SK-N-SH (cell line): Measurements from ENCODE around the gene CALD1. TPM values are rescaled to one million over a fixed set of nuclear protein-coding genes. Genes with fewer than 3 reads are reported as not detected.
A peak's percentile ranks its signal among the peaks of the same experiment; 100 is the strongest.

Experiments used
- CTCF ChIA-PET: fragments of 300-600, 350-600 bp; formaldehyde crosslinking; extraction: SDS; loops from one replicate; lab custom pipeline; 2021; lab: Yijun Ruan, JAX
- POLR2A ChIA-PET: fragments of 350-600 bp; sonication (Branson Sonifier 250); formaldehyde crosslinking; extraction: SDS; loops from one replicate; lab custom pipeline; 2020; ENCODE audit warnings: antibody characterized with exemption, inconsistent platforms; lab: Yijun Ruan, JAX
- DNase-seq: peaks from one replicate; pipeline ENCODE4 v3.0.0; 2012
- H2AFZ ChIP-seq: fragments of 200-600 bp; sonication (generic); 2 replicates; pipeline ENCODE4 v1.8.1; 2016; ENCODE audit warnings: antibody characterized with exemption, mild to moderate bottlenecking, low read depth
- H3F3A ChIP-seq: fragments of 200-600 bp; sonication (generic); replicated peaks from 2 replicates; pipeline ENCODE3; 2016; ENCODE audit warnings: antibody characterized with exemption, mild to moderate bottlenecking; ENCODE audit not compliant: insufficient read depth
- H3K27ac ChIP-seq, 2 experiments: fragments of 200-500 bp in 1 of 2; fragments of 200-600 bp in 1 of 2; sonication (Bioruptor generic) in 1 of 2; sonication (generic), shearing (Covaris generic) in 1 of 2; 2 replicates each; pipeline versions ENCODE4 v1.5.1 to v1.6.1; 2014 to 2016; ENCODE audit warnings: low read depth in 2 of 2, inconsistent platforms in 1 of 2, low read length in 1 of 2, mild to moderate bottlenecking in 1 of 2, mixed read lengths in 1 of 2
- H3K27me3 ChIP-seq: fragments of 200-600 bp; sonication (generic), shearing (Covaris generic); 2 replicates; pipeline ENCODE4 v1.6.1; 2016; ENCODE audit warnings: mixed run types; ENCODE audit not compliant: insufficient read depth
- H3K36me3 ChIP-seq, 2 experiments: fragments of 200-500 bp in 1 of 2; fragments of 200-600 bp in 1 of 2; sonication (Bioruptor generic) in 1 of 2; sonication (generic) in 1 of 2; replicated peaks in 1 of 2; 2 replicates each; pipeline versions ENCODE3 to v1.5.1; 2014 to 2016; ENCODE audit warnings: low read length in 1 of 2, mild to moderate bottlenecking in 1 of 2; ENCODE audit not compliant: insufficient read depth in 2 of 2, control insufficient read depth in 1 of 2
- H3K4me1 ChIP-seq, 2 experiments: fragments of 200-500 bp in 1 of 2; fragments of 200-600 bp in 1 of 2; sonication (Bioruptor generic) in 1 of 2; sonication (generic), shearing (Covaris generic) in 1 of 2; 2 replicates each; pipeline versions ENCODE4 v1.5.1 to v1.6.1; 2014 to 2016; ENCODE audit warnings: low read depth in 1 of 2, low read length in 1 of 2, mixed run types in 1 of 2; ENCODE audit not compliant: insufficient read depth in 2 of 2, control insufficient read depth in 1 of 2
- H3K4me2 ChIP-seq: fragments of 200-600 bp; sonication (generic), shearing (Covaris generic); 2 replicates; pipeline ENCODE4 v1.6.1; 2017; ENCODE audit warnings: mixed run types
- H3K4me3 ChIP-seq, 2 experiments: fragments of 200-500 bp in 1 of 2; fragments of 200-600 bp in 1 of 2; sonication (Bioruptor generic) in 1 of 2; sonication (generic), shearing (Covaris generic) in 1 of 2; 2 replicates each; pipeline versions ENCODE4 v1.5.1 to v1.8.1; 2014 to 2016; ENCODE audit warnings: low read depth in 2 of 2, inconsistent platforms in 1 of 2, low read length in 1 of 2, mild to moderate bottlenecking in 1 of 2, mixed read lengths in 1 of 2, moderate library complexity in 1 of 2
- H3K79me2 ChIP-seq: fragments of 200-600 bp; sonication (generic); 2 replicates; pipeline ENCODE4 v1.8.1; 2017; ENCODE audit warnings: mild to moderate bottlenecking; ENCODE audit not compliant: insufficient read depth
- H3K9ac ChIP-seq: fragments of 200-600 bp; sonication (generic); 2 replicates; pipeline ENCODE4 v1.6.1; 2017; ENCODE audit warnings: mixed run types
- H3K9me2 ChIP-seq: fragments of 200-600 bp; sonication (generic); 2 replicates; pipeline ENCODE4 v1.6.1; 2017; ENCODE audit warnings: mixed run types
- H3K9me3 ChIP-seq: fragments of 200-600 bp; sonication (generic); 2 replicates; pipeline ENCODE4 v1.6.1; 2017; ENCODE audit warnings: mixed run types, mild to moderate bottlenecking, moderate library complexity
- H4K20me1 ChIP-seq: fragments of 200-600 bp; sonication (generic); 2 replicates; pipeline ENCODE4 v1.6.1; 2017; ENCODE audit warnings: mild to moderate bottlenecking, mixed run types; ENCODE audit not compliant: insufficient read depth
- CHD2 ChIP-seq: fragments of 150-350 bp; IDR thresholded peaks from 2 replicates; pipeline ENCODE4 v1.6.1; 2018; ENCODE audit warnings: low read length; ENCODE audit not compliant: partially characterized antibody
- EZH2phosphoT487 ChIP-seq: fragments of 200-600 bp; sonication (generic); IDR thresholded peaks from 2 replicates; pipeline ENCODE4 v1.6.1; 2017; ENCODE audit warnings: low read depth, mixed run types, mild to moderate bottlenecking, antibody characterized with exemption, moderate library complexity, borderline replicate concordance
- FOSL2 ChIP-seq: IDR thresholded peaks from 2 replicates; pipeline ENCODE4 v1.4.0; 2012; ENCODE audit warnings: low read depth, mild to moderate bottlenecking, moderate library complexity, borderline replicate concordance
- FOXM1 ChIP-seq: IDR thresholded peaks from 2 replicates; pipeline ENCODE4 v1.4.0; 2012; ENCODE audit warnings: low read depth, mild to moderate bottlenecking
- JUND ChIP-seq: IDR thresholded peaks from 2 replicates; pipeline ENCODE4 v1.4.0; 2012
- RCOR1 ChIP-seq: fragments of 150-350 bp; IDR thresholded peaks from 2 replicates; pipeline ENCODE4 v1.6.1; 2017; ENCODE audit warnings: antibody characterized with exemption, low read length
- REST ChIP-seq: IDR thresholded peaks from 2 replicates; pipeline ENCODE4 v1.6.1; 2012; ENCODE audit warnings: mild to moderate bottlenecking, low read depth, low read length, moderate library complexity
- RXRA ChIP-seq: IDR thresholded peaks from 2 replicates; pipeline ENCODE4 v1.4.0; 2012; ENCODE audit warnings: low read depth, mild to moderate bottlenecking, borderline replicate concordance
- SMC3 ChIP-seq: IDR thresholded peaks from 2 replicates; pipeline ENCODE4 v1.6.1; 2012; ENCODE audit warnings: low read depth, low read length, improper control_type of control experiment
- TAF1 ChIP-seq: IDR thresholded peaks from 2 replicates; pipeline ENCODE4 v1.6.1; 2012; ENCODE audit warnings: low read depth, mild to moderate bottlenecking, low read length, moderate library complexity, borderline replicate concordance
- TCF12 ChIP-seq: IDR thresholded peaks from 2 replicates; pipeline ENCODE4 v1.4.0; 2012
- USF1 ChIP-seq: IDR thresholded peaks from 2 replicates; pipeline ENCODE4 v1.4.0; 2012; ENCODE audit warnings: low read depth, borderline replicate concordance
- WGBS: methylation state at CpG from one replicate; pipeline ENCODE4 v1.1.6; 2017; ENCODE audit warnings: low lambda C conversion rate; 5-methylcytosine and 5-hydroxymethylcytosine counted together
- polyA plus RNA-seq, 3 experiments: library from polyadenylated mRNA; depleted of rRNA; stranded (reverse); fragments of >200 nt; gene quantifications; 2 replicates each; pipeline ENCODE4 v1.2.3, GENCODE V29; 2012
- TF ChIP-seq, protein P1 (sequence below): IDR thresholded peaks from 2 replicates; pipeline ENCODE4 v1.4.0; 2012; ENCODE audit warnings: low read depth

CALD1 gene
- polyA plus RNA-seq, 1 of the 3 experiments (the other 2 are of a cell fraction): 299 TPM

GRCh38 chr7:134899729-134900128, 120.3 kb downstream of the CALD1 start:
- no peak for DNase-seq
- WGBS: 39% methylated on average over 3 of the region's 3 CpGs
- POLR2A ChIA-PET: no interaction called here
- Histone ChIP-seq H3K27me3 (no peaks in the 10 kb centered on the region), H3K9me2 (no peaks in the 10 kb centered on the region), H3F3A (peaks cover 20% of the 10 kb centered on the region), H3K4me2 (peak overlapping the region; percentile 62), H3K79me2 (peaks cover 100% of the 10 kb centered on the region), H3K4me1 (peaks cover 2 to 22% of the 10 kb centered on the region in 2 experiments; a peak in 2 of 4 replicates), H2AFZ (no peak overlapping the region), H3K4me3 (no peak overlapping the region), H3K36me3 (peaks cover 31 to 68% of the 10 kb centered on the region in 2 experiments), H4K20me1 (peaks cover 52% of the 10 kb centered on the region), H3K27ac (peak overlapping the region in 1 of 2 experiments; percentile 9; a peak in 2 of 4 replicates), H3K9me3 (peaks cover 7% of the 10 kb centered on the region; the same call in 1 of the 2 replicates), H3K9ac (peak overlapping the region; percentile 11; the same call in 1 of the 2 replicates)
- TF ChIP-seq CHD2 (no peak), SMC3 (no peak), RCOR1 (no peak), JUND (peak; percentile 49; the same call in 1 of the 2 replicates), REST (no peak), FOSL2 (peak; percentile 75), USF1 (no peak), TCF12 (no peak), EZH2phosphoT487 (no peak), FOXM1 (no peak), RXRA (no peak), TAF1 (no peak)
- TF ChIP-seq, protein P1, sequence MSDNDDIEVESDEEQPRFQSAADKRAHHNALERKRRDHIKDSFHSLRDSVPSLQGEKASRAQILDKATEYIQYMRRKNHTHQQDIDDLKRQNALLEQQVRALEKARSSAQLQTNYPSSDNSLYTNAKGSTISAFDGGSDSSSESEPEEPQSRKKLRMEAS: no peak
- CTCF ChIA-PET: interaction anchor here (1.5 kb wide), 1 partner anchor 252 kb away, joined by 3 read pairs; no protein-coding TSS in a partner anchor
